ENCODE results near the gene PPIL1. TPM values are rescaled to one million over a fixed set of nuclear protein-coding genes. Genes with fewer than 3 reads are reported as not detected.

The PPIL1 gene
- total and polyA plus RNA-seq, 2 of the 8 experiments (the other 6 are each of a cell fraction or from before 2014, with no cell fraction given) = 83.7 to 86.5 TPM

DNA sequence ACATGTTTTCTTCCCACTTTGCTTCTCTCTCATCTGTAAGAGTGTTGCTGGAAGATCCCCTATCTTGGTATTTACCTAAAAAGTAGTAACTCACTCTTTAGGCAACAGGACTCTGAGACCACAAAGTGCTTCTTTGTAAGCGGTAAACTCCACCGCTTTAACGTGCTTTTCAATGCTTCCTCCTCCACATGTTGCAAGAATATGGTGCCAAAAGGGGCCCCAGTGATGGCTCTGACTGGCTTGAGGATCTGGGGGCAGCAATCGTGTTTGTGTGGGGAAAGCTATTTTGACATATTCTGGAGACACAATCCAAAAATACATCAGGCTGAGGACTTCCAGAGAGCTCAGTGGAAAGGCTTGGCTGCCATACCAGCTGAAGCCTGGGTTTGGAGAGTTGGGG, 23.0 kb downstream of the PPIL1 start:
- H3K9ac ChIP-seq (replicated peaks in 1 of 4; ENCODE audit: extremely low read depth in 1 of 4, low read depth in 3 of 4, low read length in 3 of 4) = no peak overlapping the region
- ChIA-PET CTCF (ENCODE audit: partially characterized antibody) (interaction anchor here (0.8 to 13.7 kb wide), 22 partner anchors 8 to 365 kb away, joined by 3 to 293 read pairs (median 10); partner anchors contain the start of gene PPIL1), POLR2A (ENCODE audit: partially characterized antibody) (interaction anchor here (0.7 to 1.8 kb wide), 9 partner anchors 13 to 86 kb away, joined by 3 to 5 read pairs (median 3); no protein-coding TSS in a partner anchor)
- H3K79me1 ChIP-seq (ENCODE audit: low read depth, low read length) = no peaks in the 10 kb centered on the region
- H3K56ac ChIP-seq (replicated peaks; ENCODE audit: insufficient read length, low read depth, low read length) = no peak overlapping the region
- WGBS, 2 experiments (ENCODE audit: extremely low coverage in 1 of 2, insufficient coverage in 1 of 2, insufficient read length in 1 of 2, insufficient replicate concordance in 2 of 2, low coverage in 1 of 2, low lambda C conversion rate in 2 of 2, missing lambda C conversion rate in 1 of 2) = 78% methylated on average over 4 of the region's 4 CpGs; no CpG with 5 or more reads in 1 of the 2 experiments
- H3K4ac ChIP-seq (replicated peaks; ENCODE audit: insufficient read length, low read depth, low read length) = no peak overlapping the region
- H2AFZ ChIP-seq (ENCODE audit: low read length) = no peak overlapping the region
- peaks cover 0 to 2% of the 10 kb centered on the region in 2 experiments for H4K20me1 ChIP-seq (replicated peaks in 1 of 2; ENCODE audit: control insufficient read depth in 1 of 2, insufficient read depth in 2 of 2, low read length in 2 of 2)
- H2BK15ac ChIP-seq (ENCODE audit: low read length) = no peak overlapping the region
- H4K91ac ChIP-seq (replicated peaks; ENCODE audit: insufficient read length, low read length) = no peak overlapping the region
- no peak overlapping the region for H2AK5ac ChIP-seq (ENCODE audit: low read depth, low read length)
- H3K23ac ChIP-seq (ENCODE audit: insufficient read length) = no peak overlapping the region
- H3K4me1 ChIP-seq (replicated peaks in 1 of 4; ENCODE audit: control insufficient read depth in 3 of 4, insufficient read depth in 4 of 4, low read length in 3 of 4) = peaks cover 7 to 17% (median 9%) of the 10 kb centered on the region in 4 experiments
- H3K36me3 ChIP-seq (ENCODE audit: control insufficient read depth in 2 of 4, insufficient read depth in 4 of 4, low read length in 3 of 4) = peaks cover 9 to 38% (median 18%) of the 10 kb centered on the region in 4 experiments; a peak in 7 of 8 replicates
- H3K23me2 ChIP-seq (ENCODE audit: low read depth, low read length) = peaks cover 5% of the 10 kb centered on the region
- H3K9me3 ChIP-seq (ENCODE audit: insufficient read depth in 2 of 2, low read depth in 1 of 2, low read length in 1 of 2) = no peaks in the 10 kb centered on the region
- no peak overlapping the region for H4K8ac ChIP-seq (ENCODE audit: extremely low read depth, insufficient read depth, low read length)
- no peak overlapping the region for H2BK12ac ChIP-seq (ENCODE audit: low read depth, low read length)
- FAIRE-seq (no peak), DNase-seq (ENCODE audit: low read depth in 1 of 2, low spot score in 2 of 2) (no peak)
- H2BK5ac ChIP-seq (ENCODE audit: low read depth, low read length) = no peak overlapping the region
- H3K79me2 ChIP-seq (ENCODE audit: control insufficient read depth in 1 of 2, insufficient read depth in 2 of 2, low read length in 2 of 2) = no peaks in the 10 kb centered on the region
- H3K4me2 ChIP-seq (ENCODE audit: insufficient read depth in 1 of 2, low read depth in 2 of 2, low read length in 2 of 2) = no peak overlapping the region
- H2BK20ac ChIP-seq (ENCODE audit: low read length) = no peak overlapping the region
- no peak overlapping the region for H2BK120ac ChIP-seq (replicated peaks; ENCODE audit: low read depth, low read length)
- no peak overlapping the region for H3K18ac ChIP-seq (ENCODE audit: extremely low read depth, low read length)
- H3K27ac ChIP-seq (ENCODE audit: low read depth, low read length) = no peak overlapping the region
- H3K4me3 ChIP-seq (ENCODE audit: extremely low read depth in 1 of 4, insufficient read depth in 2 of 4, low read depth in 3 of 4, low read length in 4 of 4) = no peak overlapping the region
- no peak overlapping the region for H4K5ac ChIP-seq (ENCODE audit: insufficient read length, low read depth, low read length)
- H3K27me3 ChIP-seq (replicated peaks in 1 of 4; ENCODE audit: control insufficient read depth in 3 of 4, extremely low read depth in 1 of 4, insufficient read depth in 3 of 4, low read length in 3 of 4) = peaks cover 0 to 9% (median 0%) of the 10 kb centered on the region in 4 experiments; a peak in 2 of 7 replicates
- H3K14ac ChIP-seq (ENCODE audit: insufficient read length) = no peak overlapping the region
- TF ChIP-seq EZH2 (IDR thresholded peaks at IDR 0.05; ENCODE audit: low read depth, low read length, severe bottlenecking) (no peak), MAFK (IDR thresholded peaks at IDR 0.05; ENCODE audit: low read depth, low read length) (no peak), JUN (IDR thresholded peaks at IDR 0.05; ENCODE audit: low read depth, low read length) (no peak), FOSL1 (IDR thresholded peaks at IDR 0.05; ENCODE audit: insufficient read depth, low read depth, low read length) (no peak), BCL11A (IDR thresholded peaks at IDR 0.05; ENCODE audit: low read depth in 2 of 2, low read length in 2 of 2) (no peak), HDAC6 (IDR thresholded peaks at IDR 0.05; ENCODE audit: low read depth, low read length) (no peak)
